ENCODE results near the gene NAGLU. TPM values are rescaled to one million over a fixed set of nuclear protein-coding genes. Genes with fewer than 3 reads are reported as not detected.

The NAGLU gene
- total and polyA plus RNA-seq, 7 donors: 9.1 to 18.1 (median 16.0) TPM

GRCh38 chr17:42578282-42578869 is 42.3 kb downstream of the NAGLU start:
- DNase-seq: peak; percentile 75 to 81
- no peaks in the 10 kb centered on the region for H3K27me3 ChIP-seq (ENCODE audit: insufficient read depth in 3 of 3, low read length in 2 of 3)
- H3K4me3 ChIP-seq: peak overlapping the region; percentile 88
- peak overlapping the region; percentile 86 for H3K27ac ChIP-seq
- intact Hi-C loops (cut with DNase I): loop anchor here (1.0 to 5.0 kb wide), 3 partner anchors 99 to 184 kb away; partner anchors contain the start of genes PLEKHH3 (in 1 of the 2) and RAMP2 (in 1 of the 2)
- peaks cover 11% of the 10 kb centered on the region for H3K4me1 ChIP-seq
- H3K36me3 ChIP-seq (ENCODE audit: insufficient read depth in 1 of 2, low read depth in 1 of 2): peaks cover 10 to 63% of the 10 kb centered on the region in 2 donors
- 0 to 1% (median 1%) methylated on average over 20 of the region's 20 CpGs for WGBS, 3 donors
- ATAC-seq: peak; percentile 78 to 90 (median 84)
- H3K9me3 ChIP-seq: no peaks in the 10 kb centered on the region
- TF ChIP-seq, protein P1, sequence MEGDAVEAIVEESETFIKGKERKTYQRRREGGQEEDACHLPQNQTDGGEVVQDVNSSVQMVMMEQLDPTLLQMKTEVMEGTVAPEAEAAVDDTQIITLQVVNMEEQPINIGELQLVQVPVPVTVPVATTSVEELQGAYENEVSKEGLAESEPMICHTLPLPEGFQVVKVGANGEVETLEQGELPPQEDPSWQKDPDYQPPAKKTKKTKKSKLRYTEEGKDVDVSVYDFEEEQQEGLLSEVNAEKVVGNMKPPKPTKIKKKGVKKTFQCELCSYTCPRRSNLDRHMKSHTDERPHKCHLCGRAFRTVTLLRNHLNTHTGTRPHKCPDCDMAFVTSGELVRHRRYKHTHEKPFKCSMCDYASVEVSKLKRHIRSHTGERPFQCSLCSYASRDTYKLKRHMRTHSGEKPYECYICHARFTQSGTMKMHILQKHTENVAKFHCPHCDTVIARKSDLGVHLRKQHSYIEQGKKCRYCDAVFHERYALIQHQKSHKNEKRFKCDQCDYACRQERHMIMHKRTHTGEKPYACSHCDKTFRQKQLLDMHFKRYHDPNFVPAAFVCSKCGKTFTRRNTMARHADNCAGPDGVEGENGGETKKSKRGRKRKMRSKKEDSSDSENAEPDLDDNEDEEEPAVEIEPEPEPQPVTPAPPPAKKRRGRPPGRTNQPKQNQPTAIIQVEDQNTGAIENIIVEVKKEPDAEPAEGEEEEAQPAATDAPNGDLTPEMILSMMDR (IDR thresholded peaks at IDR 0.05): peak; percentile 74

DNA sequence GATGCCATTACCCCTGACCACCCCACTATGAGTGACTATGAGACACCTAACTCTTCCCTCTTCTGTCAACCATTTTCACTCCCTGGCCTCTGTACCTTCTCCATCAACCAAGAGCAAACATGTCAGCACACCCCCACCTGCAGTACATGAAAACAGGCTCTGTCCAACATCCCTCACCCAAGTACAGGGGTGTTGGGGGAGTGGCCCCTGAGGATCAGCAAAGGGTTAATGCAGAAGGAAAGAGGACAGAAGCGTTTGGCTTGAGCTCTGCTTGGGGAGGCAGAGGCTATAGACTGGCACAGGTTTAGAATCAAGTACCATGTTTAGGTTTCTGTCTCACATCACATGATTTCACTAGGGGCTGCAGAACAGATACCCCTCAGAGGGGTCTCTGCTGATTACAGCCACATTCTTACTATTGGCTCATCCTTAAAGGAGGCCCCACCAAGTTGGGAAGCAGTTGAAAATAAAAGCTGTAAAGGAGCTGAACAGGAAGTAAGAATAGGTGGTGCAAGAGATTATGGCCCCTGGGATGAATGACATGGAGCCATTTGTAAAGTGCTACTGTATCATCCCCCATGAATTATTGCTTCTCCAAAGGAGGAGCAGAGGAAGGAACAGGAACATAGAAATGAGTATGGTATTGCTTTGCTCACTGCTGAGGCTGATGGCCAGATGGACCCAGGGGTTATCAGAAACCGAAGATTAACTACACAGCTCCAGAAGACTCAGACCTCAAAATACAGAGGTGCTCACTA is 43.9 kb downstream of the NAGLU start:
- Histone ChIP-seq H3K36me3 (ENCODE audit: insufficient read depth in 1 of 2, low read depth in 1 of 2) (peaks cover 6 to 63% of the 10 kb centered on the region in 2 donors), H3K27me3 (ENCODE audit: insufficient read depth in 3 of 3, low read length in 2 of 3) (no peaks in the 10 kb centered on the region), H3K4me1 (peaks cover 11% of the 10 kb centered on the region), H3K9me3 (no peaks in the 10 kb centered on the region), H3K27ac (no peak overlapping the region), H3K4me3 (no peak overlapping the region)
- ATAC-seq: no peak
- 44 to 49% (median 46%) methylated on average over 2 of the region's 2 CpGs for WGBS, 3 donors
- intact Hi-C loops (cut with DNase I): loop anchor here (5.0 kb wide), 2 partner anchors 97 to 182 kb away; partner anchors contain the start of genes RAMP2 (in 2 of the 2) and PLEKHH3 (in 1 of the 2)
- no peak for DNase-seq
- TF ChIP-seq, protein P1 (IDR thresholded peaks at IDR 0.05): no peak

- Histone ChIP-seq H3K4me3 (no peak overlapping the region), H3K36me3 (ENCODE audit: insufficient read depth in 1 of 2, low read depth in 1 of 2) (peaks cover 14 to 76% of the 10 kb centered on the region in 2 donors), H3K9me3 (no peaks in the 10 kb centered on the region), H3K27me3 (ENCODE audit: insufficient read depth in 3 of 3, low read length in 2 of 3) (no peaks in the 10 kb centered on the region), H3K27ac (no peak overlapping the region), H3K4me1 (peaks cover 11% of the 10 kb centered on the region)
- DNase-seq (no peak), ATAC-seq (no peak)
- TF ChIP-seq, protein P1 (IDR thresholded peaks at IDR 0.05): no peak
- intact Hi-C loops (cut with DNase I): loop anchor here in 1 of 2 donors (5.0 kb wide), 1 partner anchor 180 kb away; the partner anchor contains the start of gene RAMP2
- WGBS, 3 donors: 80 to 83% (median 81%) methylated on average over 10 of the region's 10 CpGs
Measured at GRCh38 chr17:42581744-42582270, 45.8 kb downstream of the NAGLU start.

- ATAC-seq: no peak
- 75 to 82% (median 77%) methylated on average over 9 of the region's 9 CpGs for WGBS, 3 donors
- Histone ChIP-seq H3K27ac (peak overlapping the region; percentile 27), H3K36me3 (ENCODE audit: insufficient read depth in 1 of 2, low read depth in 1 of 2) (peaks cover 18 to 100% of the 10 kb centered on the region in 2 donors), H3K27me3 (ENCODE audit: insufficient read depth in 3 of 3, low read length in 2 of 3) (no peaks in the 10 kb centered on the region), H3K9me3 (no peaks in the 10 kb centered on the region), H3K4me1 (no peaks in the 10 kb centered on the region), H3K4me3 (no peak overlapping the region)
- no peak for DNase-seq
- TF ChIP-seq, protein P1 (IDR thresholded peaks at IDR 0.05): no peak
- intact Hi-C loops (cut with DNase I): loop anchor here in 1 of 2 donors (5.0 kb wide), 1 partner anchor 177 kb away; the partner anchor contains the start of gene RAMP2
Measured at GRCh38 chr17:42584880-42585279, 48.8 kb downstream of the NAGLU start.

Data from psoas muscle (tissue), 8 donors.